ENCODE data around the gene GALNT14. TPM values are rescaled to one million over a fixed set of nuclear protein-coding genes. Genes with fewer than 3 reads are reported as not detected.

The GALNT14 gene
- total and polyA plus RNA-seq, 2 of the 8 experiments (the other 6 are each of a cell fraction or from before 2014, with no cell fraction given), result 13.0 to 13.7 TPM

DNA sequence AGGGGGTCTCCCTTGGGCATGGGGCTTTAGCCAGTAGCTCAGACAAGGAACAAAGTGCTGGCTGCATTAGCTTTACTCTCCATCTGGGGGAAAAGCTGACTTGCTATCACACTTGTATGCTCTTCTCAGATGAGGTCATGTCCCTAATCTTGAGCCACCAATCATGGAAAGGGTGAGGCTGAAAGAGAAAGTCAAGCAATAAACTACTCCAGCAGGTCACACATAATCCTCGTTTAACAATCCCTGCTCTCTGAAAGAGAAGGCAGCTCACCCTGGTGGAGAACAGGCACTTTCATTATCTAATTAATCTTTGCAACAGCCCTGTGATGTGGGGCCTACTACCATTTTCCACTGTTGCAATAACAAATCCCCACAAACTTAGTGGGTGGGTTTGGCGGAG lies 201.3 kb downstream of the GALNT14 start:
- Histone ChIP-seq H3K79me1 (ENCODE audit: low read depth, low read length) (no peaks in the 10 kb centered on the region), H3K4me1 (replicated peaks in 1 of 4; ENCODE audit: control insufficient read depth in 3 of 4, insufficient read depth in 4 of 4, low read length in 3 of 4) (peaks cover 5 to 19% (median 14%) of the 10 kb centered on the region in 4 experiments; a peak in 6 of 7 replicates), H3K56ac (replicated peaks; ENCODE audit: insufficient read length, low read depth, low read length) (no peak overlapping the region), H3K4ac (replicated peaks; ENCODE audit: insufficient read length, low read depth, low read length) (no peak overlapping the region), H4K91ac (replicated peaks; ENCODE audit: insufficient read length, low read length) (no peak overlapping the region), H4K20me1 (replicated peaks in 1 of 2; ENCODE audit: control insufficient read depth in 1 of 2, insufficient read depth in 2 of 2, low read length in 2 of 2) (no peaks in the 10 kb centered on the region), H3K9me3 (ENCODE audit: insufficient read depth in 2 of 2, low read depth in 1 of 2, low read length in 1 of 2) (no peaks in the 10 kb centered on the region), H3K18ac (ENCODE audit: extremely low read depth, low read length) (no peak overlapping the region), H3K14ac (ENCODE audit: insufficient read length) (no peak overlapping the region), H2AK5ac (ENCODE audit: low read depth, low read length) (no peak overlapping the region), H4K8ac (ENCODE audit: extremely low read depth, insufficient read depth, low read length) (no peak overlapping the region), H2BK120ac (replicated peaks; ENCODE audit: low read depth, low read length) (no peak overlapping the region), H3K23me2 (ENCODE audit: low read depth, low read length) (peaks cover 2% of the 10 kb centered on the region; the same call in 1 of the 2 replicates), H2BK20ac (ENCODE audit: low read length) (no peak overlapping the region), H3K4me3 (ENCODE audit: extremely low read depth in 1 of 4, insufficient read depth in 2 of 4, low read depth in 3 of 4, low read length in 4 of 4) (no peak overlapping the region), H3K23ac (ENCODE audit: insufficient read length) (no peak overlapping the region), H2BK12ac (ENCODE audit: low read depth, low read length) (no peak overlapping the region), H3K27me3 (replicated peaks in 1 of 4; ENCODE audit: control insufficient read depth in 3 of 4, extremely low read depth in 1 of 4, insufficient read depth in 3 of 4, low read length in 3 of 4) (peaks cover 0 to 2% (median 0%) of the 10 kb centered on the region in 4 experiments; a peak in 1 of 7 replicates), H2BK5ac (ENCODE audit: low read depth, low read length) (no peak overlapping the region), H3K27ac (ENCODE audit: low read depth, low read length) (no peak overlapping the region), H2BK15ac (ENCODE audit: low read length) (no peak overlapping the region), H2AFZ (ENCODE audit: low read length) (no peak overlapping the region), H4K5ac (ENCODE audit: insufficient read length, low read depth, low read length) (no peak overlapping the region), H3K4me2 (ENCODE audit: insufficient read depth in 1 of 2, low read depth in 2 of 2, low read length in 2 of 2) (no peak overlapping the region), H3K79me2 (ENCODE audit: control insufficient read depth in 1 of 2, insufficient read depth in 2 of 2, low read length in 2 of 2) (no peaks in the 10 kb centered on the region), H3K36me3 (ENCODE audit: control insufficient read depth in 2 of 4, insufficient read depth in 4 of 4, low read length in 3 of 4) (no peaks in the 10 kb centered on the region), H3K9ac (replicated peaks in 1 of 4; ENCODE audit: extremely low read depth in 1 of 4, low read depth in 3 of 4, low read length in 3 of 4) (no peak overlapping the region)
- no peak for FAIRE-seq
- POLR2A ChIA-PET (ENCODE audit: partially characterized antibody), result no interaction called here
- 72% methylated on average over 2 of the region's 2 CpGs; no CpG with 5 or more reads in 1 of the 2 experiments for WGBS, 2 experiments (ENCODE audit: extremely low coverage in 1 of 2, insufficient coverage in 1 of 2, insufficient read length in 1 of 2, insufficient replicate concordance in 2 of 2, low coverage in 1 of 2, low lambda C conversion rate in 2 of 2, missing lambda C conversion rate in 1 of 2)
- CTCF ChIA-PET (ENCODE audit: partially characterized antibody), result no interaction called here
- no peak for DNase-seq (ENCODE audit: low read depth in 1 of 2, low spot score in 2 of 2)
- TF ChIP-seq RFX5 (IDR thresholded peaks at IDR 0.05; ENCODE audit: borderline replicate concordance, low read depth, low read length) (no peak), TEAD4 (IDR thresholded peaks at IDR 0.05; ENCODE audit: low read depth, low read length) (no peak), BRCA1 (IDR thresholded peaks at IDR 0.05; ENCODE audit: low read depth, low read length) (no peak), SAP30 (IDR thresholded peaks at IDR 0.05; ENCODE audit: insufficient read depth, insufficient replicate concordance, low read length) (no peak), CBX5 (IDR thresholded peaks at IDR 0.05; ENCODE audit: low read depth, low read length) (no peak), ZNF274 (IDR thresholded peaks at IDR 0.05; ENCODE audit: borderline replicate concordance, extremely low read depth, low read length) (no peak), KDM1A (IDR thresholded peaks at IDR 0.05; ENCODE audit: borderline replicate concordance, low read length) (no peak), CHD1 (IDR thresholded peaks at IDR 0.05; ENCODE audit: low read depth, low read length) (no peak), BACH1 (IDR thresholded peaks at IDR 0.05; ENCODE audit: low read length) (no peak), CTBP2 (IDR thresholded peaks at IDR 0.05; ENCODE audit: borderline replicate concordance, insufficient read depth, insufficient read length, low read length) (no peak), RNF2 (IDR thresholded peaks at IDR 0.05; ENCODE audit: borderline replicate concordance, low read depth, low read length, missing control alignments, poor library complexity, severe bottlenecking) (no peak), TBP (IDR thresholded peaks at IDR 0.05; ENCODE audit: low read depth, low read length) (no peak), CHD2 (IDR thresholded peaks at IDR 0.05; ENCODE audit: low read length) (no peak), SIN3A (conservative IDR thresholded peaks at IDR 0.05 in 1 of 2, IDR thresholded peaks at IDR 0.05 in 1 of 2; ENCODE audit: low read depth in 1 of 2, low read length in 2 of 2) (no peak), CEBPB (IDR thresholded peaks at IDR 0.05; ENCODE audit: low read depth, low read length) (no peak)

All from H1 (cell line).